AG10803 (cell line): ENCODE measurements around the gene NOLC1.

Experiments used
- DNase-seq: peaks from one replicate; pipeline ENCODE4 v3.0.0; 2010; ENCODE audit warnings: low read depth
- H3K4me3 ChIP-seq: 2 replicates; pipeline ENCODE4 v1.5.1; 2011; ENCODE audit warnings: mild to moderate bottlenecking, low read length, control low read depth
- TF ChIP-seq, protein P1 (sequence below): conservative IDR thresholded peaks from 2 replicates; pipeline ENCODE4 v1.5.1; 2011; ENCODE audit warnings: mild to moderate bottlenecking, low read length, control low read depth, inconsistent platforms

NOLC1 gene

DNA sequence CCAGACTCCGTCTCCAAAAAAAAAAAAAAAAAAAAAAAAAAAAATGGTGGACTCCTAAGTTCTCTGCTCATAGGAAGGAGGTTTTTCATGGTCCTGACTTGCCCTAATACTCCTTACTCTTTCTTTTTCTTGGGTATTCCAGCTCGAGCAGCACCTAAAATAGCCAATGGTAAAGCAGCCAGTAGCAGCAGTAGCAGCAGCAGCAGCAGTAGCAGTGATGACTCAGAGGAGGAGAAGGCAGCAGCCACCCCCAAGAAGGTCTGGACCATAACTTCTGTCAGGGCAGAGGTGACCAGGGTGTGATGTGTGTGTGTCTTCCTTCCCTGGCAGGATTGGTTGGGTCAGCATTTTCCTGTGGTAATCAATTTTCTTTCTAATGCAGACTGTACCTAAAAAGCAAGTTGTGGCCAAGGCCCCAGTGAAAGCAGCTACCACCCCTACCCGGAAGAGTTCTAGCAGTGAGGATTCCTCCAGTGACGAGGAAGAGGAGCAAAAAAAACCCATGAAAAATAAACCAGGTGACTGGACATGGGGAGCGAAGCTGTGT lies 6.9 kb downstream of the NOLC1 start:
- H3K4me3 ChIP-seq, result no peak overlapping the region
- TF ChIP-seq, protein P1, sequence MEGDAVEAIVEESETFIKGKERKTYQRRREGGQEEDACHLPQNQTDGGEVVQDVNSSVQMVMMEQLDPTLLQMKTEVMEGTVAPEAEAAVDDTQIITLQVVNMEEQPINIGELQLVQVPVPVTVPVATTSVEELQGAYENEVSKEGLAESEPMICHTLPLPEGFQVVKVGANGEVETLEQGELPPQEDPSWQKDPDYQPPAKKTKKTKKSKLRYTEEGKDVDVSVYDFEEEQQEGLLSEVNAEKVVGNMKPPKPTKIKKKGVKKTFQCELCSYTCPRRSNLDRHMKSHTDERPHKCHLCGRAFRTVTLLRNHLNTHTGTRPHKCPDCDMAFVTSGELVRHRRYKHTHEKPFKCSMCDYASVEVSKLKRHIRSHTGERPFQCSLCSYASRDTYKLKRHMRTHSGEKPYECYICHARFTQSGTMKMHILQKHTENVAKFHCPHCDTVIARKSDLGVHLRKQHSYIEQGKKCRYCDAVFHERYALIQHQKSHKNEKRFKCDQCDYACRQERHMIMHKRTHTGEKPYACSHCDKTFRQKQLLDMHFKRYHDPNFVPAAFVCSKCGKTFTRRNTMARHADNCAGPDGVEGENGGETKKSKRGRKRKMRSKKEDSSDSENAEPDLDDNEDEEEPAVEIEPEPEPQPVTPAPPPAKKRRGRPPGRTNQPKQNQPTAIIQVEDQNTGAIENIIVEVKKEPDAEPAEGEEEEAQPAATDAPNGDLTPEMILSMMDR, result no peak
- peak; percentile 33 for DNase-seq

DNA sequence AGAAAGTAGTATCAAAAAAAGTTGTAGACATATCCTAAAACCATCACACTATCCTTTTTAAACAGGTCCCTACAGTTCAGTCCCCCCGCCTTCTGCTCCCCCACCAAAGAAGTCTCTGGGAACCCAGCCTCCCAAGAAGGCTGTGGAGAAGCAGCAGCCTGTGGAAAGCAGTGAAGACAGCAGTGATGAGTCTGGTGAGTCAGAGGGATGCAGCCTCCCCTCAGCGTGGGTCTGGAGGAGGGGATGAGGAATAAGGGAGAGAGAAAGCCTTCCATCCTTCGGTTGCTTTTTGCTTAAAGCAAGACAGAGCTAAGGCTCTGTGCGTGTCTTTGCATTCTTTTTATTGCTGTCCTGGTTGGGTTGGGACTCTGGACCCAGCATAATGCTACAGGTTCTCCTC lies 7.6 kb downstream of the NOLC1 start:
- no peak overlapping the region for H3K4me3 ChIP-seq
- TF ChIP-seq, protein P1, result no peak
- DNase-seq, result no peak

DNA sequence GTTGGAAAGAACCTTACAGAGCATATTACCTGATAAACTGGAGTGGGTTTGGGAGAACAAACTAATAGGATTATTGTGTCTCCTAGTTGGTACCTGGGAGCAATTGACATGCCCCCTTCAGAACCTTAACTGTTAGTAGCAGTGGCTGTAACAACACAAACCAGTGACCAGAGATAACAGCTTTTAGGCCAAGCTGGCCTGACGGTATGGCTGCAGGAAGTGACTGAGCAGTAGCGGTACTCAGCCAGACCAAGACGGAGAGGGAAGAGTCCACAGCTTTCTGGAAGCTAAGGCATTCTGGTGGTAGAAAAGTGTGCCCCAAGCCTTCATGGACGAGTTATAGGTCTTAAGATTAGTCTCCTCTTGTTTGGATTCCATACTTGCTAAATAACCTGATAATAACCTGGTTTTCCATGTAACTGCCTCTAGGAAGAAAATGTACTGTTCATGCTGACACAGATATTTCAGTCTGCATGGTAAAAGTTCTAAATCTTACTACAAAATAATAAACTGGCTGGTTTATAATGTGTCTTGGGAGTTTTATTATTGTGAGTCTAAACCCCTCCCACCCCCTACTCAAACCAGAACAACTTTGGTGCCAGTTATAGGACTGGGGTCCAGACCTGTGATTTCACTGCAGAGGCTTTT lies 11.3 kb downstream of the NOLC1 start:
- TF ChIP-seq, protein P1, result no peak
- H3K4me3 ChIP-seq, result no peak overlapping the region
- no peak for DNase-seq

DNA sequence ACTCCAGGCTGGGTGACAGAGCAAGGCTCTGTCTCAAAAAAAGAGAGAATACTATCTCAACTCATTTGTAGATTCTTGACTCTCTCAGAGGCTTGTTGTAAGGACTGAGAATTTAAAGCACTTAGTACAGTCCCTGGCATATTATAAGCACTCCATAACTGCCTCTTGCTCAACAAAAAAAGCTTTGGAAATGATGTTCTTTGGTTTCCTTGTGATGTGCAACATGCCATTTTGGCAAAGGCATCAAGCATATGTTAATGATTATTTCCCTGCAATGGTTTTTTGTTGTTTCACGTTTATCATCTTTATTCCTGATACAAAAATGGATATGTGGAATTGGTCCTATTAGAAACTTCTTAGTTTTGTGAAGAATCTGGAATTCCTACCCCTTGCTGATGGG lies 15.7 kb downstream of the NOLC1 start:
- TF ChIP-seq, protein P1, result no peak
- DNase-seq, result peak; percentile 90
- no peak overlapping the region for H3K4me3 ChIP-seq

DNA sequence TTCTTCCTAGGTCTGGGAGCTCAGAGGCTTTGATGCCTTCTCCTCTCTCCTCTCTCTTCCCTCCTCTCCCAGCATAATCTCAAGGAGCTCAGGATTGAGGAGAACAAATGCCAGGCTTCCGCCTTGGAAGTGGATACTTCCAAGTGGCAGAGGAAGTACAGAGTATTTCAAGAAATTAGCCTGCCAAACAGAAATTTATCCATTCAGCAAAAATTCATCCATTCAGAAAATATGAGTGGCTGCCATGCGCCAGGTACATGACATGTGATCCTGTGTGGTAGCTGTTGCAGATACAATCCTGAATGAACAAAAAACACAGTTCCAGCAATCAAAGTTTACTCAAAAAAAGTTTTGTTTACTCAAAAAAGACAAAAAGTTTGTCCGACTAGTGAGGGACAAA lies 18.4 kb downstream of the NOLC1 start:
- H3K4me3 ChIP-seq, result no peak overlapping the region
- no peak for DNase-seq
- TF ChIP-seq, protein P1, result no peak

DNA sequence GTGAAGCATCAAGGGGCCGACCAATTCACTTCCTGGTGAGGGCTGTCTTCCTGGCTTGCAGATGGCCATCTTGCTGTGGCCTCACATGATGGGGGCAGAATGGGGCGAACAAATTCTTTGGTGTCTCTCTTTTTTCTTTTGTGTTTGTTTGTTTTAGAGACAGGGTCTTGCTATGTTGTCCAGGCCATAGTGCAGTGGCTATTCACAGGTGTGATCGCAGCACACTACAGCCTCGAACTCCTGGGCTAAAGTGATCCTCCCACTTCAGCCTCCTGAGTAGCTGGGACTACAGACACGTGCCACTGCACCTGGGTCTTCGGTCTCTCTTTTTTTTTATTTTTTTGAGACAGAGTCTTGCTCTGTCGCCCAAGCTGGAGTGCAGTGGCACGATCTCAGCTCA lies 20.1 kb downstream of the NOLC1 start:
- TF ChIP-seq, protein P1, result no peak
- no peak for DNase-seq
- H3K4me3 ChIP-seq, result no peak overlapping the region

DNA sequence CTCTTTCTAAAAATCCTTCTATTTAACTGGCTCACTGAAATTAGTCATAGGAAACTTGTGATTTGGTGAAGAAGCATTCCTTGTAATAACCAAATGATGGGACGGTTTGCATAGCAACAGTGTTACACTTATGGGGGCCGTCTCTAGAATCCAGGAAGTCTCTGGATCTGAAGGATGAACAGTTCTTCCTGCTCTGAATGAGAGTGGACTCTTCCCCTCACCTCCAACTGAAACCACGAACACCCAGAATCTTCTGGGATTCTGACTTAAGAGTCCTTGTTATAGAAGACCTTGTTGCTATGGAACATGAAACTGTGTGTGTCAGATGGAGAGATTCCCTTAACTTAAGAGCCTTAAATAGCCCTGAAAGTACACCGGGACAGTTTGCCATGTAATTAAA lies 23.2 kb downstream of the NOLC1 start:
- no peak overlapping the region for H3K4me3 ChIP-seq
- DNase-seq, result peak; percentile 52
- TF ChIP-seq, protein P1, result no peak
